DMS 273 treated with DMSO at 0.1 percent for 48 hours (cell line): Measurements from ENCODE around the gene MPI.
"Not testable (repeated sequence)": the region's sequence is repeated elsewhere in the genome, so short reads cannot be mapped to it uniquely, and the experiment has no call there.

Source experiments
- DNase-seq: peaks from one replicate; lab custom pipeline; 2025; lab: John Stamatoyannopoulos, UW

The MPI gene

DNA sequence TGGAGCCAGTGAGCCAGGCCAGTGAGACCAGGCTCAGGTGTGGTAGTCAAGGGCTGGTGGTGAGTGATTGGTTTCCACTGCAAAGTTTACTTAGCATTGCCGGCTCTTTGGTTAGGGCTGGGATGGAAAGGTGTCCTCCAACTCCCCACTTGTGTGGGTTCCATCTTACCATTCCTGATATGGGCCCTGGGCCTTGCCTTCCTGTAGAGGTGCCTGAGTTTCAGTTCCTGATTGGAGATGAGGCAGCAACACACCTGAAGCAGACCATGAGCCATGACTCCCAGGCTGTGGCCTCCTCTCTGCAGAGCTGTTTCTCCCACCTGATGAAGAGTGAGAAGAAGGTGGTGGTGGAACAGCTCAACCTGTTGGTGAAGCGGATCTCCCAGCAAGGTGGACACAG lies 3.1 kb downstream of the MPI start:
- no peak for DNase-seq

DNA sequence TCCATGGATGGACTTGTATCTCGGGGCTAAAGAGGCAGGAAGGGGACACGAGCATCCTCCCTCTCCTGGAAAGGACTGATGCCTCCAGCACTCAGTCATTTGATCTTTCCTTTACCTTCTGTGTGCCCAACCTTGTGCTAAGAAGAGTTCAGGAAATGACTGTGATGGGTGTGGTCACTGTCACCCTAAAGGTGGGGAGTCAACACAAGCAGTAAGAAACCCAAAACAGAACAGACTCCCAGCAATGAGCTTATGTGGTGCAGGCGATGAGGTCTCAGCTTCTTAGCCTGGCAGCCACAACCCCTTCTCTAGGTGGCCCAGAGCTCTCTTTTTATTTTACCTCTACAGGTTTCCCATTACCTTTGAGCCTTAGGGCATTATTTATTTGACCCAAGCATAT lies 3.8 kb downstream of the MPI start:
- no peak for DNase-seq

GRCh38 chr15:74894383-74894782 lies 4.5 kb downstream of the MPI start:
- not testable (repeated sequence) for DNase-seq

GRCh38 chr15:74895830-74896229 lies 6.0 kb downstream of the MPI start:
- DNase-seq, result no peak

DNA sequence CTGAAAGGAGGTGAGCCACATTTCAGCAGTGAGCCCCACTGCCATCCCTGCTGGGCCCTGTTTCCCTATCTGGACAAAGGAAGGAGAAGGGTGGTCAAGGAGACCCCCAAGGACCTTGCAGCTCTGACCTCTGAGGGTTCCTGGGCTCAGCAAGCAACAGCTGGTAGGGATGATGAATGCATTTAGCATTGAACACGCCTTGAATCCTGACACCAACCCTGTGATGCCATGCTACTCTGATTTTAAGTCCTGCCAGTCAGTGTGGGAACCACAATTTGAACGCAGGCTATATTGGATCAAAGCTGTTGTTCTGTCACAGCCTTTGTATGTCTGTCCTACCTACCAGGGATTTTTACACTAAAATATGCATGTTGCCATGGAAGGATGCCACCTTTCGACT lies 6.5 kb downstream of the MPI start:
- no peak for DNase-seq

DNA sequence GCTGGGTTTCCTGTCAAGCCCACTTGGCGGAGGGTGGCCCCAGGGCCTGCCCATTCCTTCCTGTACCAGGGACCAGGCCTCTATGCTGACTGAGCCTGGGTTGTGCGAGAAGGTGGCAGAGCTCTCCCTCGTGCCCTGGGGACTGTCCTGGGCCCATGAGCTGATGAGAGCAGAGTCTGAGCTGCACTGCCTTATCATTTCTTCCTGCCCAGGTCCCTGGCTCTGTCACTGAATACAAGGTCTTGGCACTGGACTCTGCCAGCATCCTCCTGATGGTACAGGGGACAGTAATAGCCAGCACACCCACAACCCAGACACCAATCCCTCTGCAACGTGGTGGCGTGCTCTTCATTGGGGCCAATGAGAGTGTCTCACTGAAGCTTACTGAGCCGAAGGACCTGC lies 7.5 kb downstream of the MPI start:
- no peak for DNase-seq

DNA sequence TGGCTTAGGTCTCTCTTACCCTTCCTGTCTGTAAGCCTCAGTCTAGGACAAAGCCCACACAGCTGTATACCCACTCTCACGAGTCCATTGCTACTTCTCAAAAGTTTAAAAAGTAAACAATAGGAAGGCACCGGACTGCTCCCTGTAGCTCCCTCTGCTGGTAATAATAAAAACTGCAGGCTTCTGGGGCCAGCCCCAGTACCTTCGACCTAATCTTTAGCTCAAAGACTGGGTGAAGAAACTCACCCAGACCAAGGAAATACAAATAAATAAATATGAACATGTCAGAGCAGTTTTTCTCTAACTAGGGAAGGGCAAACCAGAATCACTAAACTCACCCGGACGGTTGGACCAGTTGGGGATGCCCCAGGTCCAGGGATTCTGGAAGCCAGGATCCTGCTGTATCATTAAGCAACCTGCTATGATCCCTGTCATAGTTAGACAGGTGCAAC lies 11.8 kb downstream of the MPI start:
- DNase-seq, result no peak

DNA sequence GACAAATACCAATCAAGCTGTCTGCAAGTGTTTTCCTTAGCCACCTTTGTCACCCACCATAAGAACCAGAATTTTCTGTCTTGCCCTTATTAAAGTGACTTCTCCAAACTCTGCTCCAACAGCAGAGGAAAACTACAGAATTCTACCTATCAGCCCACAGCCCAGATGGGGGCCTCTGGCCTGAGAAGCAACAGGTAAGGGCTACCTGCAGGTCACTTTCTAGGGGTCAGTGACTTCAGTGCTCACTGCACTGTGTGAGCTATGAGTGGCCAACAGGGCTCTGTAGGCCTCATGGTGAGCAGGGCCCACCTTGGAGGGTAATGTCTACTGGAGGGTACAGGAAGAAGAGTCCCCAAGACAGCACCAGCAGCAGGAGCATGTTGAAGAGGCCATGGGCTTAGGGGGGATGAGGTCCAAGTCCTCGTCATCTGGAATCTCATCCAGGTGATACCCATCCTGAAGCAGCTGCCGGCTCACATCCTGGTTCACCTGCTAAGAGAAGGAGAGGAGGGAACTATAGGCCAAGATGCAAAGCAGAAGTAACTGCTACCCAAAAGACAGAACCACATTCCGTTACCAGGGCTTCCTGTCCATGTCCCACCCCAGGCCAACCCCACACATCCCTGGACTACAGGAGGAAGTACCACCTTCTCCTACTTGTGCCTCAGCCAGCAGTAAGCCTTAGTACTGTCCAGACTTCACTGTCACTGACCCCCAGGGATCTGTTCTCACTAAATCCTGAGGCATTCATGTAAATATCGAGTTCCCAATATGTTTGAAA lies 12.6 kb downstream of the MPI start:
- DNase-seq, result no peak

- no peak for DNase-seq
Observed at GRCh38 chr15:74903676-74904075, 13.8 kb downstream of the MPI start.

- DNase-seq, result no peak
Observed at GRCh38 chr15:74904190-74904805, 14.5 kb downstream of the MPI start.

DNA sequence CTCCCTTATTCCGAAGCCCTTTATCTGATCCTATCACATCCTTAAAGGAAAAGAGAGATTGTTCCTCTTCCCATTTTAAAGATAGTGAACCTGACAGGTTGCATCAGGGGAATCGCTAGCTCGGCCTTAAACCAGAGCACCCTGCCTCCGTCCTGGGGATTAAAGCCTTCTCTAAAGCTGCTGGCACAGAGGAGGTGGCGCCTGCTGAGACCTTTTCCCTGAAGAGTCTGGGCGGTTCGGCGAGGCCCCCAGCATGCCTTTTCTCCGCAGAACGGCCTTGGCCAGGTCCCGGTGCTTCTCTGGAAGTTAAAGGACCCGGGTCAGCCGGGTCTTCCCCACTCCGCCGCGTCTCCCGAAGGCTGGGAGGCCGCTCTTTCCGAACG lies 16.2 kb downstream of the MPI start:
- DNase-seq, result no peak

DNA sequence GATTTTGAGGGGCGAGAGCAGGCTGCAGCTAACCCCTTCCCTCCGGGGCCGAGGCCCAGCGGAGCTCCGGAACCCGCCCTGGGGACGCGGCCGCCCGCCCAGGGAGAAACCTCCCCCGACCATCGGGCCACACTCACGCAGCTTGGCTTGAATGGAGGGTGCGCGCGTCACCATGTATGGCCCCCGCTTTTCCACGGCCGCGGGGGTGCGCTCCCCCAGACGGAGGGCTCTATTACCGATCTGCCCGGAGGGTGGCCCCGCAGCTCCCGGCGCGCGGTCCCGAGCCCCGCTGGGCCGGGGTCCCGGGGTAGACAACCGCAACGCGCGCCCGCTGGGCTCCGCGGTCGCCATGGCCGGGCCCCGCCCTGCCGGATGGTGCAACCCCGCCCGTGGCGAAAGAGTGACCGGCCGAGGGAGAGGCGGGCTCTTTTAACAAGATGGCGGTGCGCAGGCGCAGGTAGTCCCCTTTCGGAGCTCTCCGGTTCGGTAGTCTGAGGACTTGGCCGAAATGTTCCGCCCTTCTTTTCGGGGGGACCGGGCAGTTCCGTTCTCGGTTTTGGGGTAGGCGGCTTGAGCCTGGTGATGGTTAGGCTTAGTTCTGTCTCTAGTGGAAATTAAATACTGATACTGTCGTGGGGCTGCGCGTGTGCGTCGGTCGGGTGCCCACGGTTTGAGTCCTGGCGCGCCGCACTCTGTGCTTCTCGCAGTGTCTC lies 16.8 kb downstream of the MPI start, which contains the start of gene FAM219B:
TSS of gene FAM219B (minus strand) at position 402 of the 713 bp plus-strand sequence. CDS start at position 351, 51 bp downstream.
- peak; percentile 54 for DNase-seq

DNA sequence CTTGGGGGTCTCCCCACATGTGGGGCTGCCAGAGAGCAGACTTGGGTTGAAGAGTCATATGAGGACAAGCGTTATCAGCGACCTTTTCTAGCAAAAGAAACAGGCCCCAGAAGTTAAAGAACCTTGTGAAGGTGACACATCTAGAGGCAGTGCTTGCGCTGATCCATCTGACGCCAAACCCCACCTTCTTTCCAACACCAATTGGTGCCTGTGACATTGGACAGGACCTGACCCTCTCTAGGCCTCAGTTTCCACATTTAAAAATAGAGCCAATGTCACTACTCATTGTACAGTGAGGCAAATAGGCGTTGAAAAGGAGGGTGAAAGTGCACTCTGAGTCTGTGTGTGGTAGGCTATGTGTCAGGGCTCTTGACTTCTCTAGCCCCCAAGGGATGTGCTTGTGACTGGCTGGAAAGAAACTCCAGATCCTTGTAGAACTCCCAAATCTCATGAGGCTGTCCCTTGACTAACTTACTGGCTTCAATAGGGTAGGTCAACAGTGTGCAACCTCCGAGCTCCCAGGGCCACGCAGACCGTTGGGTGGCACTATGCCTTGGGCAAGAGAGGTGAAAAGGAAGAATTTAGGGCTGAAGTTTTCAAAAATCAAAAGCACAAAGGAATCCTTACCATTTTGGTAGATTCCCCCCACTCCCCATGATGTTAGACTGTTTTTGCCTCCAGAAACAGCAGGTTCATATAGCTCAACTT lies 17.5 kb downstream of the MPI start:
- DNase-seq, result no peak

DNA sequence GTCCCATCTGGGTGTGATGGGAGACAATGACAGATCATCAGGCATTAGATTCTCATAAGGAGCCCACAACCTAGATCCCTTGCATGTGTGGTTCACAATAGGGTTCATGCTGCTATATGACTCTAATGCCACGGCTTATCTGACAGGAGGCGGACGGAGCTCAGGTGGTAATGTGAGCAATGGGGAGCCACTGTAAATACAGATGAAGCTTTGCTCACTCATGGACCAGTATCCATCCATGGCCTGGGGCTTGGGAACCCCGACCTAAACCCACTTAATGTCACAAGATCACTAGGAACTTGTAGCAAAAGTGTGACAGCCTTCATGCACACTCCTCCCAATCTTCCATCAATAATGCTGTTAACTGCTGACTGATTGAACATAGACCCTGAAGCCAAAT lies 18.8 kb downstream of the MPI start:
- no peak for DNase-seq

DNA sequence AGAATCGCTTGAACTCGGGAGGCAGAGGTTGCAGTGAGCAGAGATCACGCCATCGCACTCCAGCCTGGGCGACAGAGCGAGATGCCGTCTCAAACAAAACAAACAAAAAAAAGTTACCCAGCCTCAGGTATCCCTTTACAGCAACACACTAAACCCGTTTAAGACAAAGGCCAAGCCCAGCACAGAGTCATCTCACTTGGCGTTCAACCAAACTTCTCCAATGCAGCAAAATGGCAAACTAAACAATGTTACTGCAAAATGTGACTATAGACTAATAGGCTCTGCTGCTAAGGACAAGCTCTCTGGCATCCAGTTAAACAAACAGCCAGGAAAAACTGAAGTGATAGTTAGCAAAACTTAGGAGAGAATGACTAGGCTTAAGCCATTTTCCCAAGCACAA lies 23.2 kb downstream of the MPI start:
- DNase-seq, result no peak

DNA sequence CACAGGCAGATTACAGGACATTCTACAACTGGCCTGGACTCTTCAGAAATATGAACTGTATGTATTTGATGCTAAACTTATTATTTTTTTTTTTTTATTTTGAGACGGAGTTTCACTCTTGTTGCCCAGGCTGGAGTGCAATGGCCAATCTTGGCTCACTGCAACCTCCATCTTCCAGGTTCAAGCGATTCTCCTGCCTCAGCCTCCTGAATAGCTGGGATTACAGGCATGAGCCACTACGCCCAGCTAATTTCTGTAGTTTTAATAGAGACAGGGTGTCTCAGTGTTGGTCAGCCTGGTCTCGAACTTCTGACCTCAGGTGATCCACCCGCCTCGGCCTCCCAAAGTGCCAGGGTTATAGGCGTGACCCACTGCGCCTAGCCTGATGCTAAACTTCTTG lies 24.0 kb downstream of the MPI start:
- not testable (repeated sequence) for DNase-seq

DNA sequence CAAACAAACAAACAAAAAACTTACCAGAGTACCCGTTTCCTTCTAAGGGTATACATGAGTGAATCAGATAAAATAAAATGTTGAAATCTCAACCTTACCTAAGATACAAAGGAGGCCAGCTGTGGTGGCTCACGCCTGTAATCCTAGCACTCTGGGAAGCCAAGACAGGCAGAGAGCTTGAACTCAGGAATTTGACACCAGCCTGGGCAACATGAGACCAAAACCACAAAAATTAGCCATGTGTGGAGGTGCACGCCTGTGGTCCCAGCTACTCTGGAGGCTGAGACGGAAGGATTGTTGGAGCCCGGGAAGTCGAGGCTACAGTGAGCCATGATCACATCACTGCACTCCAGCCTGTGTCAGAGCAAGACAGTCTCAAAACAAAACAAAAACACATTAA lies 27.8 kb downstream of the MPI start:
- no peak for DNase-seq

- no peak for DNase-seq
Observed at GRCh38 chr15:74920456-74920855, 30.6 kb downstream of the MPI start.

DNA sequence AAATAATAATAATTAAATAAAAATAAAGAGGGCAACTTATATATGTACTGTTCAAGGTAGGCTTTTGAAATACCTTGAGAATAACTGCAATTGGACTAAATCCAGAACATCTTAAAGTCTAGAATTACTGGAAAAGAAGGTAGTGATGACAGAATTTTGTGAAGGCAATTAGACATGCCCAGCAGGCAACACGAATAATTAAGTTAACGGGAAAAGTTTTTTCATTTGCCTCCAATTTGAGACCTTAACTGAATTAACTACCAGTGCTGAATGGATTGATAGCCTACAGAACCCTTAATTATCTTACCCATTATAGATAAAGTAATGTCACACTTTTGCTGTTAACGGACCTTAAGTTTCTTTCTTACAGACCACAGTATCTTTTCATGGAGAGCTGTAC lies 34.7 kb downstream of the MPI start:
- DNase-seq, result no peak

- no peak for DNase-seq
Observed at GRCh38 chr15:74928771-74929198, 38.9 kb downstream of the MPI start.

DNA sequence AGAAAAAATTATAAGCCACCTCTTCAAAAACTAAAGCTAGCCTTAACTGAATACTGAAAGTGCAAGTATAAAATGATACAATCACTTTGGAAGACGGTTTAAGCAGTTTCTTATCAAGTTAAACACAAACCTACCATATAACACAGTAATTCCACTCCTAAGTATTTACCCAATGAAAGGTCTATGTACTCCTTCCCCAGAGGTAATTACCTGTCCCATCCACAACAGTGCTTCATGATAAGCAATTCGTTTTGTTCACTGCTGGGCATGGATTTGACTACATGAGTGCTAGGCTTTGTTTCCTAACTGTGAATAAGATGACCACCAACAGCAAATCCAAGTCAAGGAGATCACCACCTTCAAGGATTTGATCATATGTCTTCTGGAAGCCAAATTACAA lies 43.7 kb downstream of the MPI start:
- no peak for DNase-seq

- not testable (repeated sequence) for DNase-seq
Observed at GRCh38 chr15:74935193-74935592, 45.4 kb downstream of the MPI start.

- DNase-seq, result no peak
Observed at GRCh38 chr15:74937272-74937589, 47.4 kb downstream of the MPI start.
